GM19324 (cell line): Measurements from ENCODE around the gene MARF1.
"Not testable (repeated sequence)": the region's sequence is repeated elsewhere in the genome, so short reads cannot be mapped to it uniquely, and the experiment has no call there.

ENCODE experiments used
- ATAC-seq: cut with Tn5 transposase; IDR thresholded peaks from one replicate; pipeline ENCODE4 v1.9.1; 2021; ENCODE audit warnings: mild to moderate bottlenecking, moderate library complexity; ENCODE audit not compliant: unreplicated experiment, low FRiP score

MARF1 gene

DNA sequence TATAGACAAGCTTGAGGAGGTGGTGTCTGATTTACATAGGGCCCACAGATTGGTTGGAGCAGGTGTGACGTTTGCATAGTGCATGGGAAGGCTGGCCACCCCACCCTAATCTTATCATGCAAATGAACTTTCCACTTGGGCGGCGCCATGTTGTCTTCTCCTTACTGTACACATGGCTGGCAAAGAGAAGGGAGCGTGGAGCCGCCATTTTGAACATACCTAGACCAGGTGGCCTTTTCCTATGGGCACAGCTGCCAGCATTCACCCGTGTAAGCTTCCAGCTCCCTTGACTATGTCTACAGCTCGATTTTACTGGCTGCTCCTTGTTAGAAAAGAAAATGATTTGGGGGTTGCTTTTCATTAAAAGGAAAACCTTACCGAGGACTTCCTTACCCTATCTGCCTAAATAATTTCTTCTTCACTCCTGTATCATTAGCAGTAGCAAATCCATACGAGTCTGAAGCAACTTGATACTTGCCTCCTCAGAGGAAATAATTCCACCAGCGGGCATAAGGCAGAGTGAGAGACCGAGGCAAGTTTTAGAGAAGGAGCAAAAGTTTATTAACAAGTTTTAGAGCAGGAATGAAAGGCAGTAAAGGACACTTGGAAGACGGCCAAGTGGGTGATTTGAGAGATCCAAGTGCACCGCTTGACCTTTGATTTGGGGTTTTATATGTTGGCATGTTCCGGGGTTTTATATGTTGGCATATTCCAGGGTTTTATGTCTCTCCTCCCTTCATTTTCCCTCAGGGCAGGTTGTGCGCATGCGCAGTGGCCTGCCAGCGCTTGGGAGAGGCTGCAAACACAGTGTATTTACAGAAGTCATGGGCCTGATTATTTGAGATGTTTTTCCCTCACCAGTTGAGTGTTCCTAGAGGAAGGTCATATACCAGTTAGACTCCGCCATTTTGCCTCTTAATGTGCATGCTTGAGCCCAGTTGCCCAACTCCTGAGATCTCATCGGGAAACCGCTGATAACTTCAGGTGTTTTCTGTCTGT, 65.7 kb downstream of the MARF1 start:
- ATAC-seq, result no peak

DNA sequence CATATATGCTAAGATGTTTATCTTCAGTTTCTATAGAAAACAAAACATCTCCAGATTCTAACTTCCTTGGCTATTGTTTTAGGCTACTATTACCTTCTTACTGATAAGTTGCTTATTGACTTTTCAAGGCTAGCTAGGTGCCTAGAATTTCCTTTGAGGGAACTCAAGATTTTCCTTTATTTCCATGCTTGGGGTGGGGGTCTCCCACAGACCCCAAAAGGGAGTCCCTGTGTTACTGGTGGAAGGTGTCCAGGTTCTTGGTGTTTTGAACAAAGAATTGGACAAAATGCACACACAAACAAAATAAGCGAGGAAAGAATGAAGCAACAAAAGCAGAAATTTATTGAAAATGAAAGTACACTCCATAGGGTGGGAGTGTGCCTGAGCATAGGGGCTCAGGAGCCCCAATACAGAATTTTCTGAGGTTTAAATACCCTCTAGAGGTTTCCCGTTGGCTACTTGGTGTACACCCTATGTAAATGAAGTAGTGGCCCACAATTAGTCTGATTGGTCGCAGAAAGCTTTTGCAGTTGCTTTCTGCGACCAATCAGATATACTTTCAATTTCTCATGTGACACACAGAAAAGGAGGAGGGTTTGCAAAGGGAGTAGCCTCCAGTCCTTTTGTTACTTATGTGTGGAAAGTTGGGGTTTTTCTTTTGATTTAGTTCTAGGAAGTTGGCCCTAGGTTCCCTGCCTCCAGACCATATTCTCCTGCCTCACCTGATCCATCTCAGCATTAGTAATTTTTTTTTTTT, 67.5 kb downstream of the MARF1 start:
- no peak for ATAC-seq

DNA sequence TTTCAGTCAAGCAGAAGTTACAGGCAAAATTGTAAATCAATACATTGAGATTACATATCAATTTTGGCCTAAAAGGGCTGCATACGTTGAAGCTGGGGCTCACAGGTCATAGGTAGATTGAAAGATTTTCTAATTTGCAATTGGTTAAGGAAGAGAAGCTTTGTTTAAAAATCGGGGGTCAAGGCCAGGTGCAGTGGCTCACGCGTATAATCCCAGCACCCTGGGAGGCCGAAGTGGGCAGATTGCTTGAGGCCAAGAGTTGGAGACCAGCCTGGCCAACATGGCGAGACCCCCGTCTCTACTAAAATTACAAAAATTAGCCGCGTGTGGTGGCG, 68.4 kb downstream of the MARF1 start:
- no peak for ATAC-seq

DNA sequence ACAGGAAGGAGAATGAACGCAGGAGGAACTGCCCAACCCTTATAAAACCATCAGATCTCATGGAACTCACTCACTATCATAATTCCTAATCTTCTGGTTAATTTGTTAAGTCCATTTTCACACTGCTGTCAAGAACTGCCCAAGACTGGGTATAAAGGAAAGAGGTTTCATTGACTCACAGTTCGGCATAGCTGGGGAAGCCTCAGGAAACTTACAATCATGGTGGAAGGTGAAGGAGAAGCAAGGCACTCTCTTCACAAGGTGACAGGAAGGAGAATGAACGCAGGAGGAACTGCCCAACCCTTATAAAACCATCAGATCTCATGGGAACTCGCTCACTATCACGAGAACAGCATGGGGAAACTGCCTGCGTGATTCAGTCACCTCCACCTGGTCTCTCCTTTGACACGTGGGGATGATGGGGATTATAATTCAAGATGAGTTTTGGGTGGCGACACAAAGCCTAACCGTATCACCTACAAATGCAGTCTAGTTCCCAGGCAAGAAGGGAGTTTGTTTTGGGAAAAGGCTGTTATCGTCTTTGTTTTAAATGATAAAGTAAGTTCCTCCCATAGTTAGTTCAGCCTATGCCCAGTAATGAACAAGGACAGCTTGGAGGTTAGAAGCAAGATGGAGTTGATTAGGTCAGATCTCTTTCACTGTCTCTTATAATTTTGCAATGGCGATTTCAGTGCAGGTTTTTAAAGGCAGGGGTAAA, 68.9 kb downstream of the MARF1 start:
- ATAC-seq, result not testable (repeated sequence)

DNA sequence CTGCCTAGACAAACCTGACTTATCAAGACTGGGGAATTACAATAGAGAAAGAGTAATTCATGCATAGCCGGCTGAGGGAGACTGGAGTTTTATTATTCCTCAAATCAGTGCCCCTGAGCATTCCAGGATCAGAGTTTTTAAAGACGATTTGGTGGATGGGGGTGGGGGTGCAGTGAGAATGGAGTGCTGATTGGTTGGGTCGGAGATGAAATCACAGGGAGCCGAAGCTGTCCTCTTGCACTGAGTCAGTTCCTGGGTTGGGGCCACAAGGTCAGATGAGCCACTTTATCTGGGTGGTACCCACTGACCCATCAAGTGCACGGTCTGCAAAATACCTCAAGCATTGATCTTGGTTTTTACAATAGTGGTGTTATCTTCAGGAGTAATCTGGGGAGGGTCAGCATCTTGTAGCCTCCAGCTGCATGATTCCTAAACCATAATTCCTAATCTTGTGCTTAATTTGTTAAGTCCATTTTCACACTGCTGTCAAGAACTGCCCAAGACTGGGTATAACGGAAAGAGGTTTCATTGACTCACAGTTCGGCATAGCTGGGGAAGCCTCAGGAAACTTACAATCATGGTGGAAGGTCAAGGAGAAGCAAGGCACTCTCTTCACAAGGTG, 69.6 kb downstream of the MARF1 start:
- ATAC-seq, result no peak

DNA sequence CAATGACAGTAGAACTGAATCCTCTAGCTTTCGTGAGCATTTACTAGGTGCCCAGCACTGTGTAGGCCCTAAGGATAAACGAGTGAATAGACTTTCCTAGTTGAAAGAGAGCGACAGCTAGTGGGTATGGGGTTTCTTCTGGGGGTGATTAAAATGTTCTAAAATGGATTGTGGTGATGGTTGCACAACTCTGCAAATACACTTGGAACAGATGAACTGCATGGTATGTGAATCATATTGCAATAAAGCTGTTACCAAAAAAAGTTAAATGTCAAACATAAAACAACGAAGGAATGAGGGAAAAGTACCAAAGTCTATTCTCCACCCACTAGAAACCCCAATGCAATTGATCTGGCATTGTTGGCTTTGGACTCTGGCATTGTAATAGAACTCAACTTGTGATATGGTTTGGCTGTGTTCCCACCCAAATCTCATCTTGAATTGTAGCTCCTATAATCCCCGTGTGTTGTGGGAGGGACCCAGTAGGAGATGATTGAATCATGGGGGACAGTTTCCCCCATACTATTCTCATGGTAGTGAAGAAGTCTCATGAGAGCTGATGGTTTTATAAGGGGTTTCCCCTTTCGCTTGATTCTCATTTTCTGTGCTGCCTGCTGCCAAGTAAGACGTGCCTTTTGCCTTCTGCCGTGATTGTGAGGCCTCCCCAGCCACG, 70.5 kb downstream of the MARF1 start:
- no peak for ATAC-seq

DNA sequence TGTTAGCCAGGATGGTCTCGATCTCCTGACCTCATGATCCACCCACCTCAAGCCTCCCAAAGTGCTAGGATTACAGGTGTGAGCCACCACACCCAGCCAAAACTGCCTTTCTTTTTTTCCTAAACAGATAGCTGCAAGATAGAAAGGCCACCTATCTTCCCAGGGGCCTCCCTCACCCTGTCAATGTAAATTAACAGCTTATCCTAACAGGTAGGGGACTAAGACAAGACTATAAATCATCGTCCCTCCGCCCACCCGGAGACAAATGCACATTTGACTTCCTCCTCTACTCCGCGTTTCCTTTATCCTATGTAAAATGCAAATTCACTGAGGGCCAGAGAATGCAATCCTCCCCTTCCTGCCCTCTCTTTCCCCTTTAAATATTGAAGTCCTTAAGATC, 71.4 kb downstream of the MARF1 start:
- ATAC-seq, result no peak

DNA sequence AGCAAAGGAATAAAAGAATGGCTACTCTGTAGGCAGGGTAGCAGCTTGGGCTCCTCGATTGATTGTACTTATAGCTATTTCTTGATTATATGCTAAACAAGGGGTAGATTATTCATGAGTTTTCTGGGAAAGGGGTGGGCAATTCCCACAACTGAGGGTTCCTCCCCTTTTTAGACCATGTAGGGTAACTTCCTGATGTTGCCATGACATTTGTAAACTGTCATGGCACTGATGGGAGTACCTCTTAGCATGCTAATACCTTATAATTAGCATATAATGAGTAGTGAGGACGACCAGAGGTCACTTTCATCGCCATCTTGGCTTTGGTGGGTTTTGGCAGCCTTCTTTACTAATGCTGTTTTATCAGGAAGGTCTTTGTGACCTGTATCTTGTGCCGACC, 72.3 kb downstream of the MARF1 start:
- not testable (repeated sequence) for ATAC-seq

DNA sequence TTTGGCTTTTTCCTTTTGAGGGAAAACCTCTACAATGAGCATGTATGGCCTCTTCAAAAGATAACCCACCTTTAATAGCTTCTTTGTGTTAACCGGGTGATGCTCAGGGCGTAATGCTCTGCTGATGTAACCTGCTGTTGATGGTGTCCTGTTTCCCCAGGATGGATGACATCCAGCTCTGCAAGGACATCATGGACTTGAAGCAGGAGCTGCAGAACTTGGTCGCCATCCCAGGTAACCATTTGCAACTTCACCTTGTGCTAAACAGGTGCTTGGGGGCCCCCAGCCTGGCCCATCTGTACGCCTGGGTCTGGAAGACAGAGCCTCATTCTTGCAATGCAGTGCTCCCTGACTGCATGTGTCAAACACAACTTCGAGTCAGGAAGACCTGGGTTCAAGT, 75.1 kb downstream of the MARF1 start:
- ATAC-seq, result no peak

DNA sequence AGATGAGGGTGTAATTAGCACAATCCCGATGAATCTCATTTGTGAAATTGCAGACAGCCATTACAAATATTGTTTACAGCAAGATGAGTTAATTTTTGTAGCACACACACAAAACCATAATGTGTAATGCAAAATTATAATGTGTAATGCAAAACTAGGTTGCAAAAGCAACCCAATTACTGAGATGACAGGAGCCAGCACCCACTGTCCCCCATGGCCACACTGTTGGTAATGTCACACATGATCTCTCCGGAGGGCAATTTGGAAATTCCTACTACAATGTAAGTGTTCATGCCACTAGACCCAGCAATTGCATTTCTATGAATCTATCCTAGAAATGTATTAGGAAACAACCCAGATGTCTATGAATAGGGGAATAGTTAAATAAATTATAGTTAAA, 76.9 kb downstream of the MARF1 start:
- no peak for ATAC-seq

DNA sequence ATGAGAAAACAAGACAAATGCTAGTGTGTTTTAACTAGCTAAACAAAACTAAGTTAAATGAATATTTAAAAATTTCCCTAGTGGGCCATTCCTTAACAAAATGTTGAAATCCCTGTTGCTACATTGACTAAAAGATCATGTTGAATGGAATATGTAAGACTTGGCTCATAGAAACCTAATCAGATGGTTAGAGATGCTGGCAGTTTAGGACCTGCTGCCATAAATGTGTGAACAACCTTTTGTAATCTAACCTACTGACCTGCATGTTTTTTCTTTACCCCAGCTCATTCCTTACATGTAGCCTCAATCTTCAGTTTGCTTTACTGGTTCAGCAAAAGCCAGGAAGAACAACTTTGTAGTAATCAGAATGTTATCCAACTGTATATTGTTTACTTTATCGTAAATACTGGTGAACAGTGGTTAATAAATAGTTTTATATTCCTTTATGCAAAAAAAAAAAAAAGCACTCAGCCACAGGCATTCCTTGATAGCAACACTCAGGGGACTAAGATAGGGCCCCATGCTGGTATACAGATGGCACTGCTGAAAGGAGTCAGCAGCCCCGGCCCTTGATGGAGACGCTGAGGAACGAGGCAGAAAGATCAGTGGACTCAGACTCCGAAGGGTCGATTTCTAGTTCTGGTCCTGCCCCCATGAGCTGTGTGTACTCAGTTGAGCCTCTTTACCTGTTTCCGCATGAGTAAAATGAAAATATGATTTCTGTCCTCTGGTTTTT, 78.2 kb downstream of the MARF1 start:
- no peak for ATAC-seq

DNA sequence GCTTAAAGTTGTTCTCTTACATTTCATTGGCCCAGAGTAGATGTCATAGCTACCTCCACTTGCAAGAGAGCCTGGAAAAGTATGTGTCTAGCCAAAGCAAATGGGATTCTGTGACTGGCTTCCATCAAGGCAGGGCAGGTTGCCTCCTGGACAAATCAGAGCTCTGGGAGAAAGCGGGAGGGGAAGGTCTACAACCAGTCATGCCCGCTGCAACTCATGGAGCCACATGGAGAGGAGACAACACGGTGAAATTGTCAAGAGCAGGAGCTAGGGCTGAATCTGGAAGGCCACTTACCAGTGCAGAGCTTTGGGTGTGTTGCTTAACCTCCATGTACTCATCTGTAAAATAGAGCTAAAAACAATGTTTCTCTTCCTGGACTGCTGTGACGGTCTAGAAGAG, 83.8 kb downstream of the MARF1 start:
- ATAC-seq, result no peak

DNA sequence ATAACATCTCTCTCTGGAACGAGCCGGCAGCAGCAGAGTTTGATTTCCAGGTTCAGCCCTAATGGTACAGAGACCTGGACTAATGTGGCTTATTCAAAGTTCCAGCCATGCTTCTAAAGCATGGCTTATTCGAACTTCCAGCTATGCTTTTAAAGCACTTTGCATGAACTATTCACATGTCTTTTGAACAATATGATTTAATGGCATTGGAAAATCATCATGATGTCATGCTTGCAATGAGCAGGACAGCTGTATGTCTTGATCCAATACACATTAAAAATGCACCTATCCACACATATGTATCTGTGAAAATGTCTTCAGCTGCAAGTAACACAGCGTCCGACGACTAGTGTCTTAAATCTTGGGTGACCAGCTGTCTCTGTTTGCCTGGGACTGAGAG, 85.7 kb downstream of the MARF1 start:
- no peak for ATAC-seq

DNA sequence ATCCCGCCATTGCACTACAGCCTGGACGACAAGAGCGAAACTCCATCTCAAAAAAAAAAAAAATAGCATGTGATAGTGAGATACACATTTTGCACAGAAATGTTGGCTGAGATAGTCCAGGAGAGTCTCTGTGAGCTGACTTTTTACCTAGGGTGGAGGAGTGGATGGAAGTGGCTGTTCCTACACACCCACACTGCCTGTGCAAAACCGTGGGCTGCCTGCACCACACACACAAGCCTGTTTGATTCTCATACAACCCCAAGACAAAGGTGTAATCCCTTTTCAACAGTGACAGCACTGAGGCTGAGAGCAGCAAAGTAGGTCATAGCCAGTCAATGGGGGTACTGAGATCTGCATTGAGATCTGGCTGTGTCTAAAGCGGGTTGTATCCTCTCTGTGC, 86.8 kb downstream of the MARF1 start:
- no peak for ATAC-seq

DNA sequence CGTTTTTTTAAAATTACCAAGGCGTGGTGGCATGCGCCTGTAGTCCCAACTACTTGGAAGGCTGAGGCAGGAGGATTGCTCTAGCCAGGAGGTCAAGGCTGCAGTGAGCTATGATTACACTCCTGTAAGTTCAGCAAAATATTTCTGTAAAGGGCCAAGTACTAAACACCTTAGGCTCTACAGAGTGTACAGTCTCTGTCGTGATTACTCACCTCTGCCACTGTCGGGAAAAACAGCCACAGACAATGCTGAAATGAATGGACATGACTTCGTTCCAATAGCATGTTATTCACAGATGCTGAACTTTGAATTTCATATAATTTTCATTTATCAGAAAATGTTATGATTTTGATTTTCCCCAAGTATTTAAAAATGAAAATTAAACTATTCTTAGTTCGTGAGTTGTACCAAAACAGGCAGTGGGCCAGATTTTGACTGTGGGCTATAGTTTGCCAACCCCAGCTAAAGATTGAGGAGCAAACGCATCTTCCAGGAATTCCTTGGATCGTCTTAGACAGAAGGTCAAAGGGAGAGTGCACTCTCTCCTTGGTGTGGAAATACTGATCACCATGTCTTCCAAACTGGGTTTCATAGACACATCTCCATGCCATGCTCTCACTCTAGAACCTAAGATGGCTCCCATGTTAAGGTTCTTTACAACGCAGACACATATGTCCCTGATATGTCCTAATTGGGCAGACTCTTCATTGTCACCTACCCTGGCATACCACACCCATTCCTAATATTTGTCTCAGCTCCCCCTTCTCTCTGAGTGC, 89.5 kb downstream of the MARF1 start:
- ATAC-seq, result no peak

DNA sequence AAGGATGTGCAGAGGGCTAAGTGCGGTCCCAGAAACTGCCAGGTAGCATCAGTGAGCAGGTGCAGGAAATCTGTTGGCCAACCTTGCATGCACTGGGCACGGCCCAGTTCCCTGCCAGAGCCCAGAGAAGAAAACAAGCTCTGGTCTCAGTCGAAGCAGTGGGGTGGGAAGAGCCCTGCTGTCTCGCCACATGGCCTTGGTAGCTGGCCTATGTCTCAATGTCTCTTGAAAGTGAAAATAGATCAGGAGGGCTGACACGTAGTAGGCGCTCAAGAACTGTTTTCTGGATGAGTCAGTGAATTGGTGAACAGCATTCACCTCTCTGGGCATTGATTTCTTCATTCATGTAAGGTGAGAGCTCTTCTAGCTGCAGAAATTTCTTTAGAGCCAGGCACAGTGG, 90.4 kb downstream of the MARF1 start:
- no peak for ATAC-seq

DNA sequence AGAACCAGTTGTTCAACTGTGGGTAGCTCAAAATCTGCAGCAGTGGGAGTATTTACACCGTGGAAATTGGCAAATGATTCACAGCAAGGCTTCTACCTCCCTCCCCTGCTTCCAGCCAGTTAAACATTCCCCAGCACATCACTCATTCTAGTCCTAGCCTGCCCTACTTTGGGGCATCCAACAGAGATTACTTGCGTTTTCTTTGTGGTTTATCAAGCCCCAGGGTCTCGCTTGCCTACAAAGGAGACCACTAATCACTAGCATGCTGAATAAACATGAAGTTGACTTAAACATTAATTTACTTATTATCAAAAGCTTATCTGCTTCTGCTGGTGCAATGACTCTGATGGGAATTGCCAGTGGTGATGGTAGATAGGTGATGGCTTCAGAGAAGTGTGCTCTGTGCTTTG, 94.5 kb downstream of the MARF1 start:
- ATAC-seq, result no peak

DNA sequence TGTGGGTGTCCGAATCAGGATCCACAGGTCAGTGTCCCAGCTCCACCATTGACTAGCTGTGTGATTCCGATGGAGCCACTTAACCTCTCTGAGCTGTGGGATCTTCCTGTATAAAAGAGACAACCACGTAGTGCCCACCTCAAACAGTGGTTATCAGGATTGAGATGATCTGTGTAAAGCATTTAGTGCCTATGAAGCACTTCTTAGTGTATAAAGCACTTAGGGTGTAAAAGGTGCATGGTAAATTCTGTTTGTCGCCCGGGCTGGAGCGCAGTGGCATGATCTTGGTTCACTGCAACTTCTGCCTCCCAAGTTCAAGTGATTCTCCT, 95.2 kb downstream of the MARF1 start:
- no peak for ATAC-seq
